CD4-positive, alpha-beta T cell treated with Interleukin-2 at 100 ng/mL for 4 hours (primary cell): ENCODE measurements around the gene SIK2.

Experiments used
- DNase-seq: peaks from one replicate; pipeline ENCODE4 v3.0.0-alpha.2; 2020; ENCODE audit warnings: low spot score

The SIK2 gene

DNA sequence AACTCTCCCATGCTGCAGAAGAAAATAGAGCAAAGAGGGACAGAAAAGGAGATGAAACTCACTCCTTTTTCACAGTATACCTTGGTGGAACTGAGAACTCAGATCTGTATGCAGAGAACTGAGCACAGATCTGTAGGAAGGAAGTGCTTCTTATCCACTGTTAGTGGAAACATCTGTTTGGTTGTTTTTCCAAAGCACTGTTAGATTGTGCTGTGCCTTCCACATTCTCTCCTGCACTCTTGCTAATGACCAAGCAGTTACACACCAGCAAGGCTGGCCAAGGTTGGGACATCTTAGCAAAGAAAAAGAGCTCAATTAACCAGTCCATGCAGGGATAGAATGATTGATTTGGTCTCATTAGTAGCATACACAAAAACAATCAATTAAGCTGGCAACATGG is 20.1 kb upstream of the SIK2 start:
- no peak for DNase-seq

DNA sequence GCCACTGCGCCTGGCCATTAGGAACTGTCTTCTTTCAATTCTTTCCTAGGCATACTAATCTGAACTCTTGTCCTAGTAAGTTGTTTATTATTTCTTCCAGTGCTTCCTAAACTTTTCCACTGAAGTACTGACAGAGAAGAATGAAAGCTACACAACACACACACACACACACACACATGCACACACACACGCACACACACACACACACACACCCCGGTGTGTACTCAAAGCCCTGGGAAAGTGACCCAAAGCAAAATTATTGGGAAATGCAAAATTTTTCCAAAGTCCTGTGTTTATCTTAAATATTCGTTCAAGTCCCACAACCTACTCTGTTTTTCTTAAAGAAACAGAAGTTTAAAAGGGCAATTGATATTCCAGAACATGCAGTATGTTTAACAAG is 19.4 kb upstream of the SIK2 start:
- DNase-seq, result no peak

- no peak for DNase-seq
Observed at GRCh38 chr11:111585371-111585770, 16.9 kb upstream of the SIK2 start.

GRCh38 chr11:111586388-111586831 is 15.8 kb upstream of the SIK2 start:
- DNase-seq, result peak; percentile 67

DNA sequence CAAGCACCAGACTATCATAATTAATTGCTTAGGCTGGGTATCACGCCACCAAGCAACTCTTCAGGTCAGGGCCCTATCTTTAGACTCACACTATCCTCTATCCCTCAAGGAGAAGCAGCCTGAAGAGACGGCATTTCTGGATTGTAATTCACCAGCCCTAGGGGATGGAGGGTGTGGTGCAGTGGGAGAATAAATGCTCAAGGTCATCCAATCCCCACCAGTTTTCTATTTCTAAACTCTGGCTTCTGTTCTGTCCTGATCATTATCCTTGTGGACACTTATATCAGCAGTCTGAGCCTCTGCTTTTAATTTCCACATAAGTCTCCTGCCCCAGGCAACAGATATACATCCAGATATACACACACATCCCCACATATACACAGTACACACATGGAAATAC is 13.1 kb upstream of the SIK2 start:
- DNase-seq, result no peak

- no peak for DNase-seq
Observed at GRCh38 chr11:111589886-111590499, 12.3 kb upstream of the SIK2 start.

- no peak for DNase-seq
Observed at GRCh38 chr11:111591187-111591960, 10.9 kb upstream of the SIK2 start.

DNA sequence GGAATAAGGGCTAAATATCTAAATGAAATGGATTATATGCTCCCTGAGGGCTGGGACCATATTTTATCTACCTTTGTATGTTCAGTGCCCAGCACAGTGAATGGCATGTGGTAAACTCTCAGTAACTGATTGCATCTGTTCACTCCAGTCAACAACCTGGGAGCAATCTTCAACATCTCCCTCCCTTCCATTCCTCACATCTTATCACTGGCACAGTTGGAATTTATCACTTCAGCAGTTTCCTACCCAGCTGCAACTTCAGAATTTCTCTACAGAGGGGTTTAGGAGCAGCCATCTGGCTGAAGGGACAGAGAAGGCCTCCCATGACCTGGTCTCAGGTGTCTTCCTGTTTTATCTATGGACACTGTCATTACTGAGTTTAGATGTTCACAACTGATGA is 9.8 kb upstream of the SIK2 start:
- DNase-seq, result no peak

GRCh38 chr11:111596319-111596718 is 5.9 kb upstream of the SIK2 start:
- no peak for DNase-seq

GRCh38 chr11:111598148-111598547 is 4.1 kb upstream of the SIK2 start:
- DNase-seq, result no peak

DNA sequence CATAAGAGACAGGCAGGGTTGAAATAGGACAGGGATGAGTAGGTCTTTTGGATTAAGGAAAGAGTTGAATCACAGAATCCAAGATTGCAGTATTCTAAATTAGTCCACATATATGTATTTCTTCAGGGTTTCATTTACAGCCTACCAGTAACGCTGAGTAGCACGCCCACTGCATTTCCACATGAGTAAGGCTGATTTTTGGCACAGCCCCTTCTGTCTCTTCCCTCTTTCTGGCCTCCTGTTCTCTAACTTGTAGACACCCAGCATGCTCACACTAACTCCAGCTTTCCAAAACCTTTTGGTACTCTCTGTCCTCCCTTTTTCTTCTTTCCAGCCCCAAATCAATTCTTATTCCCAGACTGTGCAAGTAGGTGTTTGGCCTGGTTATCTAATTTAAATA is 3.7 kb upstream of the SIK2 start:
- no peak for DNase-seq

DNA sequence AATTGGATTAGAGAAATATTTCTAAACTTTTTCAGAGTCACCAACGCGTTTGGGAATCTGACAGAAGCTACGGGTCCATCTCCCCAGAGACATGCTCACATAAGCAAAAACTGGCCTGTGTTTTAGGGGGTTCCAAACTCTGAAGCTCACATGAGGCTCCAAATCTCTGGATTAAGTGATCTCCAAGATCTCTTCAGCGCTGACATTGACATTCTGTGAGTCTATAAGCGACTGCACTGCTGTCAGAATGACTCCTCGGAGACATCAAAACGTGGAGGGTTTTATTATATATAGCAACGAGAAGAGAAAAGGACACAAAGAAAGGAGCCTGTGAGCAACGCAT is 642 bp upstream of the SIK2 start:
- DNase-seq, result no peak

DNA sequence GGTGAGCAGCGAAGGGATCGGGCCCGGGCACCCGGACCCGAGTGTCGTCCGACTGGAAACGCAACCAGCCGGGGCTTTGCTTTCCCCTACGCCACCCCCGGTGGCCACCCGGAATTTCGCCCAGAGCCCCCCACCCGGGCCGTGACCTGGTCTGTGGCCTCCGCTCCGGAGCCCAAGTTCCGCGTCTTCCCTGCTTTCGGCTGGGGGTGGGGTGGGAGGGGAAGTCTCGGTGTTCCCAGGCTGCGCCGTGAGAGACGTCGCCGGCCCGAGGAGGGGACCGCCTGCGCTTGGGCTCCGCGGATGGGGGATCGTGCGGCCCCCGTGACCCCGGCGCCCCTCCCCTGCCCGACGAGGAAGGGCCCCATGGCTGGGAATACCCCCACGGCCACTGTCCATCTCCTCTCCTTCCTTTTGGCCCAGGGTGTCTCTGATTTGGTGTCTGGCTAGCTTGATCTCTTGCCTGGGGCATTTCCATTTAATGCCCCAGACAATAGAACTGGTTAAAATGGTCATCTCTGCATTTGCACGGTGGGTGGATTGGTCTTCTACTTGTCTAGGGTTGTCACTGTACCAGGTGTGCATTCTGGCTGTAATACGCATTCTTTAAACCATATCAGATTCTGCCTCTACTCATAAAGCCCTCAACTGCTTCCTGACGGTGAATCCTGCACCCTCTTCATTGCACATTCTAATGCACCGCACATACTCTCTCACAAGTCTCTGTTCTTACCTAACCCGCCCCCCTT is 789 bp downstream of the SIK2 start:
- DNase-seq, result peak; percentile 10

DNA sequence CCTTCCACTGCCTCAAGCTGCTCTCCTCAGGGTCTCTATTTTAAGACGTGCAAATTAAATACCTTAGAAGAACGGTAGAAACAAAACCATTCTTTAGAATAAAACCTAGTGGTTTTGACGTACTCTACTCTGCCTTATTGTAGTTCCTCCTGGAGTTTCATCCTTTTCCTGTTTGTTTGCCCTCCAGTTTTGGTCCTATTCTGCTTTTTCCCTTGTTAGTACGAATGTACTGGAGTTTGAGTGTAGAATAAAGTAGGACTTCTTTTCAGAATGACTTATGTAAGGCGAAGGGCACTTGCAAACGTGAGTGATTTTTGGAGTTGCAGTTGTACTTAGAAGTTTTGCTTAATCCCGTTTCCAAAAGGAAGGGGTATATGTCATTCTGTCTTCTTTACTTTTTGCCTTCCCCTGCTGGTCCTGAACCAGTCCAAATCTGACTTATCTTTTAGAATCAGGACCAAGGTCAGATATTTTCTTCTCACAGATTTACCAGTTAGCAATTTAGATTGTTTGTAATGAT is 1.4 kb downstream of the SIK2 start:
- DNase-seq, result no peak

- DNase-seq, result peak; percentile 65
Observed at GRCh38 chr11:111604392-111605009, 2.3 kb downstream of the SIK2 start.

DNA sequence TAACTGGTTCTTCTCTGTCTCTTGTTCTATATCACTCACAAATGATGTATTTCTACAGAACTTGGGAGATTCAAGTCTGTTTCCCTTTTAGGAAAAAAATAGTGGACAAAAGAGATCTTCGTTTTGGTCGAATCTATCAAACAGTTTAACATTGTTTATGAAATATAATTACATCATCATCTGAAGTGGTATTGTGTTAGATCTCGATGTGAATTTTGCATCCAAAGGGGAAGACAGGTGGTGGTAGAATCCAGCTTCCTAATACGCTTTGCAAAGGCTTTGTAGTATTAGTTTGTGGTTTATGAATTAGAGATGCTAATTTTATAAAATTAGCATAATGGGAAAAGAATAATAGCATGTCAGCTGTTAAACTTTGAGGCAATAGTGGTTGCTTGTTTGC is 3.4 kb downstream of the SIK2 start:
- DNase-seq, result no peak

- no peak for DNase-seq
Observed at GRCh38 chr11:111606986-111607385, 4.7 kb downstream of the SIK2 start.

GRCh38 chr11:111607751-111608150 is 5.5 kb downstream of the SIK2 start:
- DNase-seq, result no peak

- DNase-seq, result no peak
Observed at GRCh38 chr11:111612224-111612623, 10.0 kb downstream of the SIK2 start.

DNA sequence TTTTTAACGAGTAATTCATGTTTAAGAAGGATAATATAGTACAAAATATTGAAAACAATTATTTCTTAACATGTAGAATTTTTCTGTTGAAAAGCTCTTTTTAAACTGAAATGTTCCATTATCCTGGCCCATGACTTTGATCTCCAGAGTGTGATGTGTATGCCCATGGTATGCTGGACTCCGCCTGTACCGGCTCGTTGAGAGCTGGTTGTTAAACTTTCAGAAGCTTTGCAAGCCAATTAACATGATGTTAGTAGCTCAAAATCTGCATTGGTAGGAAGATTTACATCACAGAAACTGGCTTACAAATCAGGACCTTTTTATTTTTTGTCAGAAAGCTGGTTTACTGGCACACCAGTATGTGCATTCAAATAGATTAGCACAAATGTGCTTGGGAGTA is 15.0 kb downstream of the SIK2 start:
- no peak for DNase-seq

DNA sequence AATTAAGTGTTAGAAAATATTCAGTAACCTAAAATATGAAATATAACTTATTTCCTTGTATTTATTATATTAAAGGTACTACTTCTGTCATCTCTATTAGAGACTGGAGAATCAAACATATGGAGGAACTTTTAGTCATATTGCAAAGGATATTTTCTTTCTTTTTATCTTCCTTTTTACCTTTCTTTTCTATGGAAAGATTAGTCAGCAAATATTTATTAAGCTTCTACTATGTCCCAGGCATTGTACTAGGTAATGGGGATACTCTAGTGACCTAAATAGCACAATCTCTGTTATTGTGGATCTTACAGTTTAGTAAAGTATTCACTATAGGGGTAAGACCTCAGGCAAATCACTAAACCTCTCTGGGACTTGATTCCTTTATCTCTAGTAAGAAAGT is 18.3 kb downstream of the SIK2 start:
- DNase-seq, result no peak

GRCh38 chr11:111623527-111624030 is 21.3 kb downstream of the SIK2 start:
- DNase-seq, result no peak
